GM12875 (cell line): ENCODE results near the gene PLPPR2.
"Not testable (repeated sequence)": the region's sequence is repeated elsewhere in the genome, so short reads cannot be mapped to it uniquely, and the experiment has no call there.

Experiments
- H3K4me3 ChIP-seq: one replicate; pipeline ENCODE4 v1.5.1; 2011; ENCODE audit warnings: low read depth, low read length, control low read depth
- TF ChIP-seq, protein P1 (sequence below): IDR thresholded peaks from 2 replicates; pipeline ENCODE4 v1.5.1; 2011; ENCODE audit warnings: low read depth, mild to moderate bottlenecking, control low read depth, inconsistent platforms, low read length, moderate library complexity, borderline replicate concordance; ENCODE audit not compliant: insufficient read depth

The PLPPR2 gene

DNA sequence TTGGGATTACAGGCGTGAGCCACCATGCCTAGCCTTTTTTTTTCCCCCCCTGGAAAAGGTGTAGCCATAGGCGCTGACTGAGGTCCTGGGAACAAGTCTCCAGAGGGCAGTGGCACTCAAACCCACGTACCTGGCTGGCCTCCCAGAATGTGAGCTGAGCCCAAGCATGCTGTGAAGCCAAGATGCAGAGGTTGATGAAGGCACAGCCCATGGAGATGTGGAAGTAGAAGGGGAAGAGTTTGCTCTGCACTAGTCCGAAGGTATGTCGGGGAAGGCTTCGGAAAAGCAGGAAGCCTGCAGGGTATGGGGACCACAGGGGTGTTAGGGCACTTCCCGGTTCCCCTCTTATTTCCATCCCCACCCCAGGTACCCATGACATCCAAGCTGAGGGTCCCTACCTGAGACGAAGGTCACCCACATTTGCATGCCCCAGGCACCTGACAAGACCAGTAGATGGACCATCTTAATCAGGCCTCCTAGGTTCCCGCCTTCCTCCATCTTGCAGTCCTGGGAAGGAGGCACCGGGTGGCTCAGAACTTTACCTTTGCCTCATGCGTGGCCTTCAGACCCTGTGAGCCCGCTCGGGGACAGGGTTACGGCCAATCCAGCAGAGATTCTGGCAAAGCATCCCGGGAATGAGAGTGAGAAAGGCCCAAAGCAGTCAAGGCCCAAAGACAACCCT is 10.0 kb upstream of the PLPPR2 start:
- TF ChIP-seq, protein P1, sequence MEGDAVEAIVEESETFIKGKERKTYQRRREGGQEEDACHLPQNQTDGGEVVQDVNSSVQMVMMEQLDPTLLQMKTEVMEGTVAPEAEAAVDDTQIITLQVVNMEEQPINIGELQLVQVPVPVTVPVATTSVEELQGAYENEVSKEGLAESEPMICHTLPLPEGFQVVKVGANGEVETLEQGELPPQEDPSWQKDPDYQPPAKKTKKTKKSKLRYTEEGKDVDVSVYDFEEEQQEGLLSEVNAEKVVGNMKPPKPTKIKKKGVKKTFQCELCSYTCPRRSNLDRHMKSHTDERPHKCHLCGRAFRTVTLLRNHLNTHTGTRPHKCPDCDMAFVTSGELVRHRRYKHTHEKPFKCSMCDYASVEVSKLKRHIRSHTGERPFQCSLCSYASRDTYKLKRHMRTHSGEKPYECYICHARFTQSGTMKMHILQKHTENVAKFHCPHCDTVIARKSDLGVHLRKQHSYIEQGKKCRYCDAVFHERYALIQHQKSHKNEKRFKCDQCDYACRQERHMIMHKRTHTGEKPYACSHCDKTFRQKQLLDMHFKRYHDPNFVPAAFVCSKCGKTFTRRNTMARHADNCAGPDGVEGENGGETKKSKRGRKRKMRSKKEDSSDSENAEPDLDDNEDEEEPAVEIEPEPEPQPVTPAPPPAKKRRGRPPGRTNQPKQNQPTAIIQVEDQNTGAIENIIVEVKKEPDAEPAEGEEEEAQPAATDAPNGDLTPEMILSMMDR = no peak
- peak overlapping the region; percentile 89 for H3K4me3 ChIP-seq

DNA sequence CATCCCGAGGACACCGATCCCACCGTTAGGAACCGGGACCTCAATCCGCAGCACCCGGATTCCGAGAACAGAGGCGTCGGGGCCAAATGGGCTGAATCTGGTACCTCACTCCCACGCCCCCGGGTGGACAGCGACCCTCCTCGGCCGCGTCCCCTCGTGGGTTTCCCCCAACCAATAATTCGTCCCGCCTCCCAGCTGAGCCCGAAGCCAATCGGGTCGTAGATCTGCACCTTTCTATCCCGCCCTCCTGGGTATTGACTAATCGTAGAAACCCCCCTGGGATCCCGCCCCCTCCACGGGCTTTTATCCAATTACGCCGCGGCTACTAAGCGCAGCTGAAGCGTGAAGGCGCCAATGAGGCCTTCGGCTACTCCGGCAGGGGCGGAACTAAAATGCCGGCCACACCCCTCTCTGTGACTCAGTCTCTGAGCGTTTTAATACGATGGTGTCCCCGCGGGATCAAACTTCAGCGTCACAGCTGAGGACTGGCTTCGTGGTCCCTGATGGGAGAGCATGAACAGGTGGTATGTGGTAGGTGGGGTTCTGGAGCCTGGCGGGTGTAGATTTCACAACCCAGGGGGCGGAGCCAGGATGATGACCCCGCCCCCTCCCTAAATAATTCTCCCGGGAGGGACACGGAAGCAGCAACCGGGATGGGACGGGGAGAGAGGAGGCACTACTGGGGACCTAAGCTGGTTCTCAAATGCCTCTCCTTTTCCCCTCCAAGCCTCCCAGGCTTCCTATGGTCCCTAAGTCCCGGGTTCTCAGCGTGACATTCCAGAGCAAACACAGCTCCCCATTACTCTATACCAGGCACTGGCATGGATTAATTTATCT is 8.9 kb upstream of the PLPPR2 start, which contains the start of the genes CCDC159 and TMEM205:
CCDC159 (plus strand) TSS at position 416 of the 837 bp plus-strand sequence; CDS start at position 504, 88 bp downstream.
TMEM205 (minus strand) TSS at position 165 of the 837 bp plus-strand sequence. CDS start 649 bp downstream, outside the sequence.
- H3K4me3 ChIP-seq = peak within 1 kb of the TSS; percentile 89
- TF ChIP-seq, protein P1 = 0 out of 2 replicates have a peak, but pooled peaks have one; percentile 0

DNA sequence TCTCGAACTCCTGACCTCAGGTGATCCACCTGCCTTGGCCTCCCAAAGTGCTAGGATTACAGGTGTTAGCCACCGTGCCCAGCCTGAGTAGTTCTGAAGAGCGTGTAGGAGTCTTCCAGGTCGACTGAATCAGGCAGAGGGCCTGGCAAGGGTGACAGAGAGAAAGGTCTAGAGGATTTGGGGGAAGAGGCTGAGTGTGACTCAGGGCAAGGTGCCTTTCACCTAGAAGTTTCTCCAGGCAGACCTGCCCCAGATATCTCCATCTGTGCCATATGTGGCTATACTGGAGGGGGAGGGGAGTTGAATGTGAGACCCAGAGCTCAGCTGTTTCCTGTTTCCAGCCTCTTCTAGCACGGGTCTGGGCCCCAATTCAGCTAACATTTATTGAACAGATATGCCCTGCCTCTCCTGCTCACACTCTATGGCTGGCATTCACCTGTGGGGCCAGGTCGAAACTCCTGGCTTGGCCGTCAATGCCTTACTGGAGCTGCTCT is 7.6 kb upstream of the PLPPR2 start:
- no peak overlapping the region for H3K4me3 ChIP-seq
- TF ChIP-seq, protein P1 = no peak

DNA sequence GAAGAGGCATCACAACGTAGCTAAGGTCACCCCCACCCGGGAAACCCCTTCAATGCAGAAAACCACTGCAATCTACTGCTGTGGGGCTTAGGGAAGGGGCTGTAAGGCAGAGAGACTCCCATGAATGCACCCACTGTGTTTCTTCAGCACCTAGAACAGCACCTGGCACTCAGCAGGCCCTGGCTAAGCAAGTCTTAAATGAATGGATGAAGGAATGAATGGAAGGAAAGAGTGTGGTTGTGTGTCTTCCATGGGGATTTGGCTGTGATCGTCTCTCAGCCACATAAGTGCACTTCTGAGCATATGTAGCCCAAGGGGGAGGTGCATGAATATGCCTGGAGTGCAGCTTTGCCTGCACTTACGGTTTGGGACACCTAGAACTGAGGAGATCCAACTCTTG is 6.1 kb upstream of the PLPPR2 start:
- TF ChIP-seq, protein P1 = no peak
- H3K4me3 ChIP-seq = no peak overlapping the region

- H3K4me3 ChIP-seq = not testable (repeated sequence)
Measured at GRCh38 chr19:11354102-11354501, 1.1 kb upstream of the PLPPR2 start.

DNA sequence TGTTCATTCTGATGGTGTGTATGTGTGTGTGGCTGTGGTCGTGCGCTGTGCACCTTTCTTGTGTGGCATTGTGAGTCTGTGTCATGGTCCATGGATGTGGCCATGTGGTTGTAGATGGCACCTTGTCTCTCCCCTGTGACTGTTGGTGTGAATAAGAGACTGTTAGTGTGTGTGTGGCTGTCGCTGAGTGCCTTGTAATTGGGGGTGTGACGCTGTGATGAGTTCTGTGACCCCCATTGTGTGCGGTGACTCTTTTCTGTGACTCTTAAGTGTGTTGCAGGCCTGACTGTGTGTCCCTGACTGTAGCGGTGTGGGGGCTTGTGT is 804 bp downstream of the PLPPR2 start:
- H3K4me3 ChIP-seq = no peak overlapping the region

More for the DNA sequence above, 804 bp downstream of the PLPPR2 start:
- TF ChIP-seq, protein P1 = no peak
